Lower leg skin (tissue), 4 donors: ENCODE results near the gene ZNF236. TPM values are rescaled to one million over a fixed set of nuclear protein-coding genes. Genes with fewer than 3 reads are reported as not detected.
A peak's percentile ranks its signal among the peaks of the same experiment; 100 is the strongest.

Source experiments
- DNase-seq, 2 donors: peaks; one replicate each; pipeline ENCODE4 v3.0.0-alpha.2; 2019; ENCODE audit warnings: low spot score in 2 of 2
- H3K4me3 ChIP-seq: fragments of 200-600 bp; sonication (generic); 2 replicates; pipeline ENCODE4 v1.5.1; 2017; ENCODE audit warnings: mild to moderate bottlenecking, low read depth; ENCODE audit not compliant: poor library complexity, severe bottlenecking
- CTCF ChIP-seq, 3 donors: fragments of 450-650 bp; IDR thresholded peaks; one replicate each; pipeline ENCODE4 v1.5.1; 2016; ENCODE audit warnings: antibody characterized with exemption in 3 of 3, mild to moderate bottlenecking in 3 of 3, moderate library complexity in 2 of 3
- POLR2A ChIP-seq, 2 donors: fragments of 450-650 bp; IDR thresholded peaks; one replicate each; pipeline ENCODE4 v1.6.1; 2016 to 2017; ENCODE audit warnings: antibody characterized with exemption in 2 of 2, mild to moderate bottlenecking in 1 of 2, moderate library complexity in 1 of 2
- WGBS, 2 donors: methylation state at CpG; one replicate each; pipeline ENCODE4 v1.1.5; 2018; 5-methylcytosine and 5-hydroxymethylcytosine counted together
- intact Hi-C: fragments of 100-400 bp; cut with DNase I; formaldehyde crosslinking; loops from one replicate; pipeline ENCODE4 v1.15.0; 2023; ENCODE audit warnings: low total_unique reads
- total RNA-seq, 4 donors: library from RNA; depleted of rRNA; stranded (reverse); fragments of >200 nt; gene quantifications; one replicate each; pipeline ENCODE4 v1.1.0, GENCODE V29; 2016

The ZNF236 gene
- total RNA-seq, 4 donors from 2014 or later, result 8.9 to 15.2 (median 11.8) TPM

DNA sequence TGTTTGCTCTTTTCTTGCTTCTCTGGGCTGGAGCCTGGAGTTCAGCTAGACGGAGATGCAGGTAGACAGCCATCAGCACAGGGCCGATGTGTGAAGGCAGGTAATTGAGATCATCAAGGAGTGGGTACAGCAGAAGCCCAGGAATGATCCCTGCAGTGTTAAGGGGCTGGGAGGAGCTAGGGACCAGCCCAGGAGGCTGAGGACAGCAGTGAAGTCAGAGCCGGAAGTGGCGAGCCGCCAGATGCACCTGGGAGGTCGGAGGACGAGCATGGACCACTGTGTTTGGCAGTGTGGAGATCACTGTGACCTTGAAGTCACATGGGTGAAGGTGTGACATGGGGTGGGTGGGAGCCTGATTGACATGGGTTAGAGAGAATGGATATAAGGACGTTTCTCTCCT is 6.2 kb upstream of the ZNF236 start:
- TF ChIP-seq POLR2A (IDR thresholded peaks at IDR 0.05) (no peak), CTCF (IDR thresholded peaks at IDR 0.05) (no peak)
- intact Hi-C loops, result no loop called here
- no peak overlapping the region for H3K4me3 ChIP-seq
- WGBS, 2 donors, result 75 to 84% methylated on average over 8 of the region's 8 CpGs
- no peak for DNase-seq

- intact Hi-C loops, result no loop called here
- no peak for TF ChIP-seq POLR2A (IDR thresholded peaks at IDR 0.05)
- TF ChIP-seq CTCF (IDR thresholded peaks at IDR 0.05), result no peak
- 86 to 90% methylated on average over 17 of the region's 17 CpGs for WGBS, 2 donors
- no peak overlapping the region for H3K4me3 ChIP-seq
- no peak for DNase-seq
These were observed 4.3 kb upstream of the ZNF236 start for GRCh38 chr18:76817888-76818611.

GRCh38 chr18:76819411-76820136 is 2.8 kb upstream of the ZNF236 start:
- DNase-seq, result no peak
- TF ChIP-seq CTCF (IDR thresholded peaks at IDR 0.05), result no peak
- no peak for TF ChIP-seq POLR2A (IDR thresholded peaks at IDR 0.05)
- 92 to 93% methylated on average over 11 of the region's 11 CpGs for WGBS, 2 donors
- H3K4me3 ChIP-seq, result no peak overlapping the region
- intact Hi-C loops, result no loop called here

- intact Hi-C loops, result no loop called here
- no peak for DNase-seq
- H3K4me3 ChIP-seq, result peak overlapping the region; percentile 45
- 0 to 1% methylated on average over 12 of the region's 12 CpGs for WGBS, 2 donors
- no peak for TF ChIP-seq POLR2A (IDR thresholded peaks at IDR 0.05)
These were observed 942 bp upstream of the ZNF236 start for GRCh38 chr18:76821356-76821874.

- intact Hi-C loops, result no loop called here
- no peak for TF ChIP-seq CTCF (IDR thresholded peaks at IDR 0.05)
- no peak for TF ChIP-seq POLR2A (IDR thresholded peaks at IDR 0.05)
These were observed 367 bp upstream of the ZNF236 start for GRCh38 chr18:76821875-76822505.

GRCh38 chr18:76823161-76823538 is 793 bp downstream of the ZNF236 start:
- H3K4me3 ChIP-seq, result peak overlapping the region; percentile 50
- WGBS, 2 donors, result 11 to 12% methylated on average over 12 to 14 of the region's 26 CpGs
- TF ChIP-seq POLR2A (IDR thresholded peaks at IDR 0.05) (no peak), CTCF (IDR thresholded peaks at IDR 0.05) (no peak)
- DNase-seq, result no peak
- intact Hi-C loops, result no loop called here

More at GRCh38 chr18:76821875-76822505, 367 bp upstream of the ZNF236 start:
- DNase-seq, result peak; percentile 54 to 91
- peak overlapping the region; percentile 45 for H3K4me3 ChIP-seq
- WGBS, 2 donors, result 0 to 1% methylated on average over 9 to 35 of the region's 88 CpGs
